NCI-H2107 treated with DMSO at 0.1 percent for 48 hours (cell line): ENCODE results near the gene LLCFC1.
"Not testable (repeated sequence)": the region's sequence is repeated elsewhere in the genome, so short reads cannot be mapped to it uniquely, and the experiment has no call there.

ENCODE experiments used
- DNase-seq: peaks from one replicate; lab custom pipeline; 2025; ENCODE audit not compliant: unreplicated experiment; lab: John Stamatoyannopoulos, UW

Gene LLCFC1

DNA sequence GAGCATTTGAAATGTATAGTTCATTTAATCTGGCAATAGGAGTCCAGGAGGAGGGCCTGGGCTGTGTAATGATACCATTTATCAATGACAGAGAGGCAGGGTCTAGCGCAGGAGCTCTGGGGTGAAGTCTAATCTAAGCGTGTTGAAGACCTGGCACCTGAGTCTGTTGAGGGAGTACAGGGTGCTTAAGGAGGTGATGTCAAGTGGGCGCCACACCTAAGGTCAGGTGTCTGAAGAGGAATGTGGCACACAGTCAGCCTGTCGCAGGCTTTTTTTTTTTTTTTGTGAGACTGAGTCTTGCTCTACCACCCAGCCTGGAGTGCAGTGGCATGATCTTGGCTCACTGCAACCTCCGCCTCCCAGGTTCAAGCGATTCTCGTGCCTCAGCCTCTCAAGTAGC lies 2.3 kb downstream of the LLCFC1 start:
- DNase-seq, result no peak

DNA sequence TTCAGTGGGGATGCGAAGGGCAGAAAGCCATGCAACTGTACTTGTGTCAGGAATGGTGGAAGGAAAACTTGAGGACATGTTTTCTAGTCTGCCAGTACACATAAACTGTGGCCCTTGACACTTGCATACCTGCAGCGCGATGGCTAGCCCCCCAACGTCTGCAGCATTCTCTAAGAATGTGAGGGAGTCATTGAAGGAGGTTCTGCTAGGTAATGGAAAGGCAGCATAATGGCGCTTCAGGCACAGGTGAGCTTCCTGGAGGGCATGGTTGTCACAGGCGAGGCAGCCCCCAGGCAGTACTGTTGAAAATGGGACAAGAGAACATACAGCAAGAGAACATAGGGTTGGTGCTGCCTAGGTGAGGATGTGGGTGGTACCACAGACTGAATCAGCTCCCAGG lies 3.5 kb downstream of the LLCFC1 start:
- DNase-seq, result no peak

DNA sequence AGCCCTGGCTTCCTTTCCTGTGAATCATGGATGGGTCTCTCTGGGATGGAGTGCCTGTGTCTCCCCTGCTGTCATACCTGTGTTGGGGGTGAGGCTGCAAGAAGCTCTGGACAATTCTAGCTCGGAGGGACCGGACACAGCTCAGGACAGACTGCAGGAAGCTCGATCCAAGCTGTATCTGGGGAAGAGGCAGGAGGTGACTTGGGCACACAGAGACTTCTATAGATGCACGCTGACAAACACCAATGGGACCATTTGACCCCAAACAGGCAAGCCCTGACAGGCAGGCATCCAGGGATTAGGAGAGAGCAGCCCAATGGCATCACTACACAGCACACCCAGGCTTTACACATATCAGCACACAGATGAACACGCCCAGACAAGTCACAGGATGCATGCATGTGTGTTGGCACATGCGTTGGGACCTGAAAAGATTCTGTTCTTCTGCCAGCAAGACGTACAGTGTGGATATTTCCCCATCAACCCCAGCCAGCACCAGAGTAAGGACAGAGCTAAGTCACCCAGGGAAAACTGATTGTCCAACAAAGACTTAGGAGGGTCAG lies 4.5 kb downstream of the LLCFC1 start:
- DNase-seq, result no peak

DNA sequence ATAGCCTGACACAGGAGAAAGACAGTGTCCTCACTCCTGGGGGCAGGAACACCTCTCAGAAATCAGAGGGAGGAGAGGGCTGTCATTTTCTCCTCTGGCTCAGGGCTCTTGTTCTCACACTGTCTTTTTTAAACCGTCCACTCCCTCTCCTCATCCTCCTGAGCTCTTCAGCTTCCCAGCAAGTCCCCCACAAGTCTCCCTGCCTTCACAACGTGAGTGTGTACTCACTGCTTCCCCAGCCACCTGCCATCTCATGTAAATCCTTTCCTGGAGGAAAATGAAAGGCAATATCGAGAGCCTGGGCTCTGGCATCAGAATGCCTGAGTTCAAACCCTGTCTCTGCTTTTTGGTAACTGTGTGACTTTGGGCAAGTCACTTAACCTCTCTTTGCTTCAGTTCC lies 5.7 kb downstream of the LLCFC1 start:
- DNase-seq, result no peak

DNA sequence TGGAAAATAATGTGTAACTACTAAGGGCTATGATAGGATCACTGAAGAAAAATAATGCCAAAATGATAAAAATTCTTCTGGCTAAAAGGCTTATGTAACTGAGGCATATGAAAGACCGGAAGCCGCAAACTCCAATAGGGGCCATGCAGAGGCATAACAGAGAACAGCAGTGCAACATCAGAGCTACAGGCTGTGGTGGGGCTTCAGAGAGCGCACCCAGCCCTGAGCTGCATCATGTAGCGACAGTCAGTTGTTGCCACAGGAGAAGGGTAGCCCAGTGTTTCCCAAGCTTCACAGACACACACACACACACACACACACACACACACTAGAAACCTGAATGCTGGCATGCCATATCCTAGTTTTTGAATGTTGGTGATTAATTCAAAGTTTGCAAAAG lies 9.3 kb downstream of the LLCFC1 start:
- DNase-seq, result no peak

DNA sequence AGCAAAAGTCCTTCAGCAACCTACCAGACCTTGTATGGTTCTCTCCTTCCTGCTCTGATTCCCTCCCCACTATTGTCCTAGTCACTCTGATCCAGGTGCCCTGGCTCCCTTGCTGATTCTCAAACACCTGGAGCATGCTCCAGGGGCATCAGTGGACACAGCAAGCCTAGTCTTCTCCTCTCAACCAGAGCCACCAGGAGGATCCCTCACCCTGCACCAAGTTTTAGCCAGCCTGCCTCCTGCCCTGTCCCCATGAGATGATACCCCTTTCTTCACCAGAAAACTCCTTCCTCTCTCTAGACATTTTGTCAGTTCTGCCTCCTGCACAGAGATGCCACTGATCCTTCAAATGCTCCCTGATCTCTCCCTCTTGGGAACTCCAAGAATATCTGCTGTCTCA lies 11.0 kb downstream of the LLCFC1 start:
- DNase-seq, result no peak

DNA sequence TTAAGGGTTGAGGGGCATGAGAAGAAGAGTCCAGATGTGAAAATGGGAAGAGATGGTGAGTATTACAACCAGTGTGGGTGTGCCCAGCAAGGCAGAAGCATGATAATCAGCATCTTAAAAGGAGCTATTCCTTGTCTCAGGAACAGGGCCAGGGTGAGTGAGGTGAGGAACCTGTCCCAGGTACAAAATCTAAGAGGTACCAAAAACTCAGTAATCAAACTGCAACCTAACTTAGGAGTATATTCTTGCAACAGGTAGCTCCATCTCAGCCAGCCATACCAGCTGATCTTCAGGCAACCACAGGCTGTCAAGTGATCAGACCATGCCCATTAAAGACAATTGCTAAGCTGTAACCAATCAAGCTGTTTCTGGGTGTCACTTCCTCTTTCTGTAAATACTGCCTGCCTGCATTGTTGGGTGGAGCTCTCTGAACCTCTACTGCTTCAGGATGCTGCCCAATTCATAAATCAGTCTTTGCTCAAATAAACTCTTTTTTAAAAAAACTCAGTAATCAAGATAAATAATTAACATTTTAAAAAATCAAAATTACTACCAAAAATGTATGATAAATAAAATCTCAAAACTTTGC lies 15.5 kb downstream of the LLCFC1 start:
- no peak for DNase-seq

DNA sequence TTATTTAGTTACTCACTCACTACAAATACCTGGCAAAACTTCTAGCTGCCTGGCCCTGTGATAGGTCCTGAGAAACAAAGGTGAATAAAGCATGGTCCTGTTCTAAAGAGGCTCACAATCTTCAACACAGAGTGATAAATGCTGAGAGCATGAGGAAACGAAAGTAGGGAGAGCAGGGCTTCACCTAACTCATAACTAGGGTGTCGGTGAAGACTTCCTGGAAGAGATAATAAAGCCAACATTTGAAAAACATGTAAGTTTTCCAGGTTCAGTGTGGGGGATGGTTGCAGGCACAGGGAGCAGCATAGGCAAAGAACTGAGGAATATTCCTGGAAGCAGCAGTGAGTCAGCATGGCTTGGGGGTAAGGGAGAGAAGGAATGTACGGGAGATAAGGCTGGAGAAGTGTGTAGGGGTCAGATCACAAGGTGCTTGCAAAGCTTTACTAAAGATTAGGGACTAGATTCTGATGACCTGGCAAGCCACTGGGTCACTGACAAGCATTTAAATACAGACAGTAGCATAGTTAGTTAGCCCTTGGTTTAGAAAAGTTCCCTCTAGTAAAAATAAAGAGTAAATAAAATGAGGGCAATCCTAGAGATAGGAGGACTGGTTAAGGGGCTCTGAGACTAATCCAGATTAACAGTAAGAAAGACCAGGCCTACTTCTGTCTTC lies 17.8 kb downstream of the LLCFC1 start:
- no peak for DNase-seq

DNA sequence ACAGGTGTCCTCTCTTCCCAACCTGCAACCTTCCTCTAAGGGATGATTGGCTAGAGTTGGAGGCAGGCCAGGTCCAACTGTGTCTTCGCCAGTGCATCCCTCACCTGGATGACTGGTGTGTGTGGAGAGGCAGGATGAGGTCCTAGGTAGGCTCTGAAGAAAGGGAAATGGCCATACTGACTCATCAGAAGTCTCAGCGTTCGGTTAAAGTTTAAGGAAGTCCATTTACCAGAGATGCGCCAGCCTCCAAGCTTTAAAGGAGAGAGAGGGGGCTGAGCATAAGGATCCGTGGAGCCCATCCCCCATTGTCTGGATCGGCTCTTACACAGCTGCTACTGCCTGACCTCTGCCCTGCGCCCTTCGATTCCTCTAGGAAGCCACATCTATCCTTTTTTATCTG lies 18.4 kb downstream of the LLCFC1 start:
- no peak for DNase-seq

DNA sequence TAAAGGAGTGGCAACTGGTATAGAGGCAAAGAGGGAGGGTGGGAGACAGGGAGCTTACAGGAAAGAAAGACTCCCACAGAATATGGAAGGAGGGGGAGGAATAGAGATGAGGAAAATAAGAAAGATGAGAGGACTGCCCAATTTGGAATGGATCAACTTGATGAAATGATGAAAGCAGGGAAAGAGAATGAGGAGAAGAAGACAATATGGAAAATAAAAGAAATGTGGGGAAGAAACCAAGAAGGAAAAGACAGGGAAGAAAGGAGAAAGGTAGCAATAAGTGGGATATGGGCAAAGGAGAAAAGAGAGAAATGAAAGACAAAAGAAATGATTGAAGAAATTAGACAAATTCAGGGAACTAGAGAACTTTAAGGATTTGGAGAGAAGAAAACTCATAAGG lies 19.9 kb downstream of the LLCFC1 start:
- no peak for DNase-seq

DNA sequence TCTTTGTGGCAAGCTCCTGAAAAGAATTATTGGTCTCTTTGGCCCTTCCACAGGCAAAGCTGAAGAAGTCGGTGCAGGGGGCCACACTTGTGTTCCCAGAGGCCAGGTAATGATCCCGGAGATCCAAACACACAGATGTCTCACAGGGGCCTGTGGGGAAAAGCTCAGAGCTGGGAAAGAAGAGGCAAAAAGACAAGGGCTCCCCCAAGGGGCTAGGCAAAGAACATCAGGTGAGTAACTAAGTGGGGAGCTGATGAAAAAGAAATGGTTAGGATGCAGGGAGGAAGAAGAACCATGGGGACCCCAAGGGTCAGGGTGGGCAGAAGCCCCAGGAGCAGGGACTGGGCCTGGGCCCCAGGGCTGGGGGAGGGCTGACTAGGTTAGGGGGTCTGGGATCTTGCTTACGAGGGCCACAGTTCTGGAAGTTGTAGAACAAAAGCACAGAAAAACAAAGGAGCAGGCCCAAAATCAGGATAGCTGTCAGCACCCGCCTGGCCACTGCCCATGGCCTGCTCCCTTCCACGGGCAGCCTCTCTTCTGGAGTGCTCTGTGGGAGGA lies 21.8 kb downstream of the LLCFC1 start:
- no peak for DNase-seq

DNA sequence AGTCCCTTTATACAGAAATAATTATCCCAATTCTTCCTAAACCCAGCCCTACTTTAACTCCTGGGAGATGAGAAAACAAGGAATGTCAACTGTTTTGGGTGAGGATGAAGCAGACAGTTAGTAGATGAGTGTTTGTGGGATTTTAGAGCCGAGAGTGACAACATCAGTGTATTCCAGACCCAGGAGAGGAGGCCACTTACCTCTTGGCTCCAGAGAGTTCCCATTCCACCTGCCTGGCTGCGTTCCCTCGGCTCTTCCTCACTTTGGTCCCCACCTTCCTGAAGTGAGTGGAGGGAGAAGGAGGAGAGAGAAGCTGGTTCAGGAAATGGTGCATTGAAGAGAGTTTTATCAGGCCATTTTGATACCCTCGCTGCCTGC lies 22.3 kb downstream of the LLCFC1 start:
- DNase-seq, result no peak

DNA sequence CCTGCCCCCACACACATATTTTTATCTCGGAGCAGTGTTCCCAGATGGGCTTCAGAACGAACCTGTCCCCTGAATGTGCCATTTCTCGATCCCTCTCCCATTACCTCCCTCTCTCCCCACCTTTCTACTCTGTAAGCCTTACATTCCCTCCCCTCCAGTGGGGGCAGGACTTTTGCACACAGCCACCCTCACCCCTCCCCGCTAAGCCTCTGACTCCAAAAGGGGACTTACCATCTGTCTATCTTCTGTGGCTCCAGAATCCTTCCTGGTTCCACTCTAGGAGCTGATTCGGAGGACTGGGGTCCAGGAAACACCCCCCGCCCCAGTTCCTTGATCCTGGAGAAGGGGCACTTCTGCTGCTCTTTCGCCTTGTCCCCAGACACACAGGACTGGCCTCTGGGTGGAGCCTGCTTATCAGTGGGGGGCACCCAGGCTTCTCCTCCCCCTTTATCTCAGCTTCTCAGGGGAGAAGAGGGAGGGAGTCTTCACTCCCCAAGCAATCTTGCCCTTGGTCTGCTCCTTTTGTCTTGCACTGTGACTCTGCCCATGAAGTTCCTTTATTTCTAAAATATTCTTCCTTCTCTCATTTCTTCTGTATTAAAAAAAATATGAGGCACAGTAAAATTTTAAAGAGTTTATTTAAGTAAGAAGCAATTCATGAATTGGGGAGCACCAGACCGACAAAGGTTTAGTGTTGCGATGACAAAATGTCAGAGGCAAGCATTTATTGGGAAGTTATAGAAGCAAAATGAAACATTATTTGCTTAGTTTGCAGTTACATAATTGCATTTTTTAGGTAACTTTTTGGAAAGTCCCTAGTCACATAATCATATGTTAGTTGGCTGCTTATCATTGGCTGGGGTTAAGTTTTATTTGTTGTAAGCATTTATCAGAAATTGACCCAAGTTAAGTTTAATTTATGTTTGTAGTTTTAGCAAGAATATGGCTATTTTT lies 23.0 kb downstream of the LLCFC1 start, which contains the start of gene KEL:
Gene KEL, minus strand, starts transcription at position 391 of the 954 bp plus-strand sequence. Its CDS starts 157 bp downstream, at position 234.
- no peak for DNase-seq

DNA sequence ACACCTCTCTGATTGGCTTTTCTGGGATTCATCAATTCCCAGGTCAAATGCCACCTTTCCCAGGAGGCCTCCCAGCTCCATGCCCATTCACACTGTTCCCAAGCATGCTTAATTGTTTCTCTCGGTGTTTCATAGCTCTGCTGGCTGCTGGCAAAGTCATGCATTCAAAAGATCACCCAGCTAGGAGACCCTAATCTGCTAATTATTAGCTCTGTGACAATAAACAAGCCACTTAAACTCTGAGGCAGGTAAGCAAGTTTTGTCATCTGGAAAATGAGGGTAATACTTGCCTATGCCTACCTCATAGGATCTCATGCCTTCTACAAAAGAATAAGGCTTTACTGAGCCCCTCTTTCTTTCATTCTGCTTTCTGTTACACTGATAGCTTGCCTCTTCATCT lies 23.7 kb downstream of the LLCFC1 start:
- no peak for DNase-seq

DNA sequence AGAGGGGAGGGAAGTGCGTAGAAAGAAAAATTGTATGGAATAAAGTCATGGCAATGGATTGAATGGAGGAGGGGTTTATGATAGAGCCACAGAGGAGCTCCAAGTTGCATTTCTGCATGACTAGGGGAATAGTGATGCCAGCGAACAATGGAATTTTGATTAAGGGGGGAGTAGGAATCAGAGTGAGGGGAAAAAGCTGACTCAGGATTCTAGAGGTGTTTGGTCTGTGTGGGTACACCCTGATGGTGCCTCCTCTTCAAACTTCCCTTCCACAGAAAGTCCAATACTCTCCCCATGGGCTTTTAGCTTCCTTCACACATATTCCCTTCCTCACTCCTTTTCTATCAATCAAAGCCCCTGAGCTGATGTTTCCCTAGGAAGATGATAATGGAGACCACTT lies 24.7 kb downstream of the LLCFC1 start:
- no peak for DNase-seq

DNA sequence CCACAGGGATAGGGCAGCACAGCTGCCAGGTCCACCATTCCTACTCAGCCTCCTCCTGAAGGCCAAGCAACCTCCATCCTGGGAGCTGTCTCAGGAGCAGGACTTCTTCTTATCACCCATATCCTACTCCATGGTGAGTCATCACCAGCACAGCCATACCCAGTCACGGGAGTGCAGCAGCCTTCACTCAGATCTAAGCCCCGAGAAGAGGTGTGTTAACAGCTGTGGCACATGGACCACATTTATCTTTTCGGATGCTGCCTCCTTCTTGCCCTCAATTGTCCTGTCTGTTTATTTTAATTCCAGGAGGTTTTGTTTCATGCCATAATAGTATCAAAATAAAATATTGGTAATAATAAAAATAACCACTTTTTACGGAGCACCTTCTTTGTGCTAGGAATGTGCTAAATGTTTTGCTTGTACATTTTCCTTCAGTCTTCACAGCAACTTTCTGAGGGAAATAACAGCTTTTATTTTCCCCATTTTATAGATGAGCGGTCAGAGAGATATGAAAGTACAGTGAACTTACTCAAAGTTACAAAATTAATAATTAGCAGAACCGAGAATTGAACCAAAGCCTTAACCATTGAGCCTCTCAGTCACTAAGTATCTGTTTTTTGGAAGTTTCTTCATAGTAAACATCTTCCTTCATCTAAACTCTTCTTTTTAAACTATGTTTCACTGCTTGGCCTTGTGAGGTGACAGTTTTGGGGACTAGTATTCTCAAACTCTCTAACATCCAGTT lies 25.4 kb downstream of the LLCFC1 start:
- no peak for DNase-seq

DNA sequence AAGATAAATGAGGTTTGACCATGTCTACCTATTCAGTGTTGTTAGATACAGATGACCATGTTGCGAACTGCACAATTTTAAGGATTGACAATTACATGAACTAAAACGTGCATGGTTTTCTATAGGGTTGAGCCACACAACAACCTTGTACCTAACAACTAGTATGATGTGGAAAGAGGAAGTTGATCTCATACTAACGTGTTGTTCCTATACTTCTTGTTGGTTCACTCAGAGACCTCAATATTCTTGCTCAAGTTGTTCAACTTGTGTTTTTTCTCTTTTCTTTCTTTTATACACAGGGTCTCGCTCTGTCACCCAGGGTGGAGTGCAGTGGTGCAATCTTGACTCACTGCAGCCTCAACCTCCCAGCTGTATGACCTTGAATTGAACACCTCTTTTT lies 28.9 kb downstream of the LLCFC1 start:
- DNase-seq, result no peak

DNA sequence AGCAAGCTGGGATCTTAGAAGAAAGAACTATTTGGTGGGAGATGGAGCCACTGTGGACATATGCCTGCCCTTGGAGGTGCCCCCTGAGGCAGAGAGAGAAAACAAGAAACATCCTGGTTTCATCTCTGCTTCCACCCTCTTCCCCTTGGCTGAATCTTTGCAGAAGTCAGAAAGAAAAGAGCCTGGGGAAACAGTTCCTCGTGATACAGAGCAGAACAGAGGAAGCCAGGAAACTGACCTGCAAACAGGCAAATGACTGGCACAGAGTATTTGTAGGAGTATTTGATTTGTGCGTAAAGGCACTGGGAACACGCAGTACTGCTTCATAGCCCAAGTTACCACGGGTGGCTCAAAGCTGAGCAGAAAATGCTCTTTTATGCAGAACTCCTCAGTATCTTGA lies 29.9 kb downstream of the LLCFC1 start:
- no peak for DNase-seq

DNA sequence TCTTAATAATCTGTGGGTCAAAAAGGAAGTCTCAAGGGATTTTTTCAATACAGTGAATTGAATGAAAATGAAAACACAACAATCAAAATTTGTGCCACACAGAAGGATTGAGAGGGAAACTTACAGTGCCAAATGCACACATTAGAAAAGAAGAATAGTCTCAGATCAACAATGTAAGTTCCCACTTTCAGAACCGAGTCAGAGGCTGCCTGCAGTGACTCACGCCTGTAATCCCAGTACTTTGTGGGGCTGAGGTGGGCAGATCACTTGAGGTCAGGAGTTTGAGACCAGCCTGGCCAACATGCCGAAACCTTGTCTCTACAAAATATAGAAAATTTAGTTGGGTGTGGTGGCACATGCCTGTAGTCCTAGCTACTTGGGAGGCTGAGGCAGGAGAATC lies 35.3 kb downstream of the LLCFC1 start:
- DNase-seq, result no peak

DNA sequence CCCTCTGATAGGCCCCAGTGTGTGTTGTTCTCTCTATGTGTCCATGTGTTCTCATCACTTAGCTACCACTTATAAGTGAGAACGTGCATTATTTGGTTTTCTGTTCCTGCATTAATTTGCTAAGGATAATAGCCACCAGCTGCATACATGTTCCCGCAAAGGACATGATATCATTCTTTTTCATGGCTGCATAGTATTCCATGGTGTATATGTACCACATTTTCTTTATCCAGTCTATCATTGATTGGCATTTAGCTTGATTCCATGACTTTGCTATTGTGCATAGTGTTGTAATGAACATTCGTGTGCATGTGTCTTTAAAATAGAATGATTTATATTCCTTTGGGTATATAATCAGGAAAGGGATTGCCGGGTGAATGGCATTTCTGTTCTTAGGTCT lies 39.1 kb downstream of the LLCFC1 start:
- DNase-seq, result not testable (repeated sequence)

DNA sequence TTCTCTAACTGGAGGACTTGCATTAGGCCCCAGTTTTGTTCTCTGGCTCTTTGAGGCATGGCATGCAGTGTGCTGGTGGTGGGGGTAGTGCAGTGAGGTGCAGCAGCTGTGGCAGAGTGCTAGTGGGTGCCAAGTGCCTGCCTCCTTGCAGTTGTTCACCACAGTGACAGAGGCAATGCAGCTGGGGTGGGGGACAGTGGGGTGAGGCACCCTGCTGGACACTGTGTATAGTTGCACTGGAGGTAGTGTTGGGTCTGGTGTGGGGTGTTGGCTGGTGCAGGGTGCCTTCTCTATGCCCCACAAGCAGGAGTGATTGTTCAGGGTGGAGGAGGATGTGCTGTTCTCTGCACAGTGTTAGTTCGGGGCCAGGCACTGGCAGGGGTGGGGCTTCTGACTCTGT lies 44.5 kb downstream of the LLCFC1 start:
- no peak for DNase-seq
